Duodenal mucosa (tissue), 2 donors: ENCODE data around the gene RGS3.
"Not testable (repeated sequence)": the region's sequence is repeated elsewhere in the genome, so short reads cannot be mapped to it uniquely, and the experiment has no call there.

Source experiments
- H3K27ac ChIP-seq: one replicate; pipeline ENCODE4 v1.7.0; 2013; ENCODE audit warnings: low read depth, low read length
- H3K27me3 ChIP-seq, 2 donors: one replicate each; pipeline ENCODE4 v1.7.0; 2013; ENCODE audit warnings: low read length in 2 of 2, control low read depth in 1 of 2; ENCODE audit not compliant: insufficient read depth in 2 of 2, control insufficient read depth in 1 of 2
- H3K36me3 ChIP-seq, 2 donors: one replicate each; pipeline ENCODE4 v1.7.0; 2013; ENCODE audit warnings: low read length in 2 of 2, control low read depth in 1 of 2; ENCODE audit not compliant: insufficient read depth in 2 of 2, control insufficient read depth in 1 of 2
- H3K4me1 ChIP-seq, 2 donors: one replicate each; pipeline ENCODE4 v1.7.0; 2013; ENCODE audit warnings: low read length in 2 of 2, control low read depth in 1 of 2; ENCODE audit not compliant: insufficient read depth in 2 of 2, control insufficient read depth in 1 of 2
- H3K4me3 ChIP-seq, 2 donors: one replicate each; pipeline ENCODE4 v1.7.0; 2013; ENCODE audit warnings: low read length in 2 of 2, low read depth in 1 of 2
- H3K9ac ChIP-seq, 2 donors: one replicate each; pipeline ENCODE4 v1.7.0; 2013; ENCODE audit warnings: low read length in 2 of 2, low read depth in 1 of 2
- H3K9me3 ChIP-seq, 2 donors: one replicate each; pipeline ENCODE4 v1.7.0; 2013; ENCODE audit warnings: low read length in 2 of 2, control low read depth in 1 of 2; ENCODE audit not compliant: control insufficient read depth in 1 of 2

RGS3 gene

GRCh38 chr9:113437716-113438115 is 25.8 kb upstream of the RGS3 start:
- not testable (repeated sequence) for H3K36me3 ChIP-seq, H3K27ac ChIP-seq, H3K4me1 ChIP-seq, H3K4me3 ChIP-seq, H3K9ac ChIP-seq, H3K27me3 ChIP-seq, H3K9me3 ChIP-seq

GRCh38 chr9:113444736-113445135 is 18.8 kb upstream of the RGS3 start:
- Histone ChIP-seq H3K9me3 (no peaks in the 10 kb centered on the region), H3K4me1 (no peaks in the 10 kb centered on the region), H3K9ac (no peak overlapping the region), H3K27ac (no peak overlapping the region), H3K4me3 (no peak overlapping the region), H3K36me3 (no peaks in the 10 kb centered on the region), H3K27me3 (no peaks in the 10 kb centered on the region)

GRCh38 chr9:113446323-113446740 is 17.2 kb upstream of the RGS3 start:
- Histone ChIP-seq H3K9ac (no peak overlapping the region), H3K4me1 (no peaks in the 10 kb centered on the region), H3K36me3 (no peaks in the 10 kb centered on the region), H3K4me3 (no peak overlapping the region), H3K9me3 (no peaks in the 10 kb centered on the region), H3K27ac (no peak overlapping the region), H3K27me3 (no peaks in the 10 kb centered on the region)

GRCh38 chr9:113449376-113449775 is 14.2 kb upstream of the RGS3 start:
- Histone ChIP-seq H3K36me3 (no peaks in the 10 kb centered on the region), H3K27ac (no peak overlapping the region), H3K4me3 (no peak overlapping the region), H3K27me3 (no peaks in the 10 kb centered on the region), H3K4me1 (peaks cover 0 to 2% of the 10 kb centered on the region in 2 donors), H3K9me3 (no peaks in the 10 kb centered on the region), H3K9ac (no peak overlapping the region)

GRCh38 chr9:113452113-113452605 is 11.4 kb upstream of the RGS3 start:
- Histone ChIP-seq H3K4me3 (no peak overlapping the region), H3K27me3 (no peaks in the 10 kb centered on the region), H3K9ac (no peak overlapping the region), H3K4me1 (peaks cover 17% of the 10 kb centered on the region in 2 donors), H3K27ac (no peak overlapping the region), H3K36me3 (no peaks in the 10 kb centered on the region), H3K9me3 (no peaks in the 10 kb centered on the region)

- no peak overlapping the region for H3K9ac ChIP-seq
- H3K27ac ChIP-seq, result peak overlapping the region; percentile 53
- no peaks in the 10 kb centered on the region for H3K36me3 ChIP-seq
- no peaks in the 10 kb centered on the region for H3K27me3 ChIP-seq
- no peaks in the 10 kb centered on the region for H3K9me3 ChIP-seq
- H3K4me1 ChIP-seq, result peaks cover 17% of the 10 kb centered on the region in 2 donors
- no peak overlapping the region for H3K4me3 ChIP-seq
Measured at GRCh38 chr9:113454914-113455761, 8.4 kb upstream of the RGS3 start.

- Histone ChIP-seq H3K27ac (no peak overlapping the region), H3K36me3 (no peaks in the 10 kb centered on the region), H3K9me3 (no peaks in the 10 kb centered on the region), H3K9ac (no peak overlapping the region), H3K4me1 (peaks cover 17% of the 10 kb centered on the region in 2 donors), H3K27me3 (no peaks in the 10 kb centered on the region), H3K4me3 (no peak overlapping the region)
Measured at GRCh38 chr9:113456235-113456634, 7.3 kb upstream of the RGS3 start.

- Histone ChIP-seq H3K4me3 (no peak overlapping the region), H3K27me3 (no peaks in the 10 kb centered on the region), H3K9ac (no peak overlapping the region), H3K4me1 (peaks cover 14 to 23% of the 10 kb centered on the region in 2 donors), H3K27ac (no peak overlapping the region), H3K36me3 (no peaks in the 10 kb centered on the region), H3K9me3 (no peaks in the 10 kb centered on the region)
Measured at GRCh38 chr9:113461285-113461684, 2.2 kb upstream of the RGS3 start.

- H3K9ac ChIP-seq, result no peak overlapping the region
- H3K36me3 ChIP-seq, result no peaks in the 10 kb centered on the region
- H3K4me1 ChIP-seq, result peaks cover 15 to 23% of the 10 kb centered on the region in 2 donors
- H3K9me3 ChIP-seq, result no peaks in the 10 kb centered on the region
- H3K4me3 ChIP-seq, result no peak overlapping the region
- H3K27ac ChIP-seq, result no peak overlapping the region
- no peaks in the 10 kb centered on the region for H3K27me3 ChIP-seq
Measured at GRCh38 chr9:113461943-113462342, 1.6 kb upstream of the RGS3 start.

GRCh38 chr9:113462781-113463286 is 693 bp upstream of the RGS3 start:
- H3K9ac ChIP-seq, result peak overlapping the region in 1 of 2 donors; percentile 43
- no peak overlapping the region for H3K27ac ChIP-seq
- peak overlapping the region in 1 of 2 donors; percentile 70 for H3K4me3 ChIP-seq

More at GRCh38 chr9:113462781-113463286, 693 bp upstream of the RGS3 start:
- no peaks in the 10 kb centered on the region for H3K27me3 ChIP-seq
- peaks cover 15 to 23% of the 10 kb centered on the region in 2 donors for H3K4me1 ChIP-seq
- H3K36me3 ChIP-seq, result no peaks in the 10 kb centered on the region
- H3K9me3 ChIP-seq, result no peaks in the 10 kb centered on the region
